GM12801 (cell line): ENCODE results near the gene SNTG2.

ENCODE experiments used
- CTCF ChIP-seq: IDR thresholded peaks from one replicate; pipeline ENCODE4 v1.5.1; 2011; ENCODE audit warnings: control low read depth; ENCODE audit not compliant: insufficient read length; ENCODE audit errors: extremely low read depth

Gene SNTG2

GRCh38 chr2:1168846-1169245, 218.2 kb downstream of the SNTG2 start:
- no peak for TF ChIP-seq CTCF

GRCh38 chr2:1169291-1169949, 218.8 kb downstream of the SNTG2 start:
- no peak for TF ChIP-seq CTCF

GRCh38 chr2:1170241-1170640, 219.6 kb downstream of the SNTG2 start:
- no peak for TF ChIP-seq CTCF

- TF ChIP-seq CTCF, result no peak
These were observed 220.1 kb downstream of the SNTG2 start for GRCh38 chr2:1170711-1171110.

- no peak for TF ChIP-seq CTCF
These were observed 222.9 kb downstream of the SNTG2 start for GRCh38 chr2:1173528-1173927.

- TF ChIP-seq CTCF, result no peak
These were observed 231.2 kb downstream of the SNTG2 start for GRCh38 chr2:1181893-1182292.

GRCh38 chr2:1183300-1183699, 232.7 kb downstream of the SNTG2 start:
- TF ChIP-seq CTCF, result no peak

GRCh38 chr2:1186421-1186820, 235.8 kb downstream of the SNTG2 start:
- no peak for TF ChIP-seq CTCF
